GM10847 (cell line): ENCODE results near the gene CAPN15.

Source experiments
- POLR2A ChIP-seq: IDR thresholded peaks from 2 replicates; pipeline ENCODE4 v1.6.1; 2011; ENCODE audit not compliant: insufficient read length; ENCODE audit errors: extremely low read depth

The CAPN15 gene

GRCh38 chr16:521381-522210 lies 5.9 kb upstream of the CAPN15 start:
- no peak for TF ChIP-seq POLR2A

- TF ChIP-seq POLR2A: no peak
Observed at GRCh38 chr16:522320-523096, 5.0 kb upstream of the CAPN15 start.

DNA sequence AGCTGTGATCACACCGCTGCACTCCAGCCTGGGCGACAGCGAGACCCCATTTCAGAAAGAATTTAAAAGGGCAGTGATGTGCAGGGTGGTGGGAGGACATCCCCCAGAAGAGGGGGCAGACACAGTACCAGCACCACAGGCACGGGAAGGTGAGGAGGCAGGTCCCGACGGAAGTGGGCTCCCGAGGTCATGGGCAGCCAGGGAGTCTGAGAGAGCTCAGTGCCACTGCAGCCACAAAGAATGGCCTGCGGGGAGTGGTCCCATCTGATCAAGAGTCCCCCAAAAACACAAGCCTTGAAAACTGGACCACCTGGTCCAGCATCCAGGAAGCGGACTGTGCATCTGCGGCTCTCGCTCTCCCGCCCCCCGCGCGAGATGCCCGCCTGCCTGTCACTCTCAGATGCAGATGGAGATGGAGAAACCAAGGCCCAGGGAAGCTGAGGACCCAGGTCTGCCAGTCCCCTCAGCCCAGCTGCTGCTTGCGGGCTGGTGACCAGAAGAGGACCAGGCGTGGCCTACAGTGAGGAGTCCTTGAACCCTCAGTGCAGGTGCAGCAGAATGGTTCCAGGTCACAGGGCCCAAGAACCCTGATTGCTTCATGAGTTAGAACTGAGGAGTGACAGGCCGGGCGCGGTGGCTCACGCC lies 4.3 kb upstream of the CAPN15 start:
- no peak for TF ChIP-seq POLR2A

GRCh38 chr16:524274-525040 lies 3.1 kb upstream of the CAPN15 start:
- TF ChIP-seq POLR2A: no peak

GRCh38 chr16:525123-525519 lies 2.4 kb upstream of the CAPN15 start:
- no peak for TF ChIP-seq POLR2A

GRCh38 chr16:525520-526180 lies 1.9 kb upstream of the CAPN15 start:
- TF ChIP-seq POLR2A: no peak

DNA sequence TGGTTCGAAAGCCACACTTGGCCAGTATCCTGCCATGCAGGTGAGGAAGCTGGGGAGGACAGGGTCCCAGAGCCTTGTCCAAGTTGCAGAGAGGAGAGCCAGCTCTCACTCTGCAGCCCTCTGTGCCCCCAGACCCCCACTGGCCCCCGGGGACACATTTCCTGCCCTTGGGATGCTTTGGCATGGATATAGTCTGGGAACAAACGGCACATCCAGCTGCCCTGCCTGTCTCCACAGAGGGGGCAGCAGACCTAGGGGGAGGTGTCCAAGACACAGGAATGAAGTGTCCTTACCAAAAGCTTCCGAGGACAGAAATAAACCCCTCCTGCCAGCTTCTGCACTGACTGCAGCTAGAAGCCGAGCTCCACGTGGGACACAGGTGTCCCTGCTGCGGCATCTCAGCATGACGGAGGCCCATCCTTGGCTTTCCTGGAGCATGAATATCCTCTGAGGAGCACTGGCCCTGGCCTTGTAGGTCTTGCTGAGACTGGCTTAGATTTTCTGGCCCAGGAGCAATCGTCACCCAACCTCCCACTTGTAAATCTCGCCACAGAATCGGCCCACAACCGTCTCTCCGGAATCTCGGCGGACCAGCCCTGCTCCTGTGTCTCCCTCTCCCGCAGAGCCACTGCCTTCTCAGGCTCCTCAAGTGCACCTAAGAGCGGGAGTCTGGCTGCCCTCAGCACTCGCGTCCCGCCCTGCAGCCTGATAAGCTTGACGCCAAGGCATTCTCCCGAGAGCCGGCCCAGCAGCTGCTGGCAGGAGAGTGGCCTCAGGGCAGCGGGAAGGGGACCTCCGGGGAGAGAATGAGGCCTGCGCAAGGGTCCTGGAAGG lies 1.1 kb upstream of the CAPN15 start:
- TF ChIP-seq POLR2A: no peak

GRCh38 chr16:528111-529011 lies 849 bp downstream of the CAPN15 start:
- no peak for TF ChIP-seq POLR2A

- TF ChIP-seq POLR2A: no peak
Observed at GRCh38 chr16:529012-529575, 1.6 kb downstream of the CAPN15 start.

GRCh38 chr16:530111-530817 lies 2.8 kb downstream of the CAPN15 start:
- TF ChIP-seq POLR2A: no peak

- TF ChIP-seq POLR2A: no peak
Observed at GRCh38 chr16:531494-532125, 4.1 kb downstream of the CAPN15 start.
